GM12864 (cell line): ENCODE measurements around the gene PFKFB3.

Experiments used
- DNase-seq: peaks from one replicate; pipeline ENCODE4 v3.0.0-alpha.2; 2011; ENCODE audit warnings: low read depth
- H3K4me3 ChIP-seq: 2 replicates; pipeline ENCODE4 v1.5.1; 2011; ENCODE audit warnings: mild to moderate bottlenecking, low read depth, low read length, control low read depth
- TF ChIP-seq, protein P1 (sequence below): IDR thresholded peaks from 2 replicates; pipeline ENCODE4 v1.5.1; 2011; ENCODE audit warnings: low read depth, mild to moderate bottlenecking, moderate library complexity, low read length, control low read depth, inconsistent platforms; ENCODE audit errors: missing control alignments

Gene PFKFB3

DNA sequence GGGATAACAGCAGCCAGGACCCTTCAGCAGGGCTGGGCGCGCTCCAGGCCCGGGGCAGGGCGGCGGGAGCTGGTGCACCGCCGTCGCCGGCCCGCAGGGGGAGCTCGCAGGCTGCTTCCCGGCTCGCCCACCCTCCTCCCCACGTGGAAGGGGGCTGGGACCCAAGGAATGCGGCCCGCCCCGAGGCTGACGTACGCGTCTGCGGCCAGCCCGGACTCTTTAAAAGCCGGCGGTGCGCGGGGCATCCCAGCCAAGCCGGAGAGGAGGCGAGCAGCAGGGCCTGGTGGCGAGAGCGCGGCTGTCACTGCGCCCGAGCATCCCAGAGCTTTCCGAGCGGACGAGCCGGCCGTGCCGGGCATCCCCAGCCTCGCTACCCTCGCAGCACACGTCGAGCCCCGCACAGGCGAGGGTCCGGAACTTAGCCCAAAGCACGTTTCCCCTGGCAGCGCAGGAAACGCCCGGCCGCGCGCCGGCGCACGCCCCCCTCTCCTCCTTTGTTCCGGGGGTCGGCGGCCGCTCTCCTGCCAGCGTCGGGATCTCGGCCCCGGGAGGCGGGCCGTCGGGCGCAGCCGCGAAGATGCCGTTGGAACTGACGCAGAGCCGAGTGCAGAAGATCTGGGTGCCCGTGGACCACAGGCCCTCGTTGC is at the start of gene PFKFB3:
Gene PFKFB3, plus strand, starts transcription at position 249 of the 647 bp plus-strand sequence. Its CDS starts 329 bp downstream, at position 578.
- peak within 1 kb of the TSS; percentile 72 for H3K4me3 ChIP-seq
- peak; percentile 53 for DNase-seq
- TF ChIP-seq, protein P1, sequence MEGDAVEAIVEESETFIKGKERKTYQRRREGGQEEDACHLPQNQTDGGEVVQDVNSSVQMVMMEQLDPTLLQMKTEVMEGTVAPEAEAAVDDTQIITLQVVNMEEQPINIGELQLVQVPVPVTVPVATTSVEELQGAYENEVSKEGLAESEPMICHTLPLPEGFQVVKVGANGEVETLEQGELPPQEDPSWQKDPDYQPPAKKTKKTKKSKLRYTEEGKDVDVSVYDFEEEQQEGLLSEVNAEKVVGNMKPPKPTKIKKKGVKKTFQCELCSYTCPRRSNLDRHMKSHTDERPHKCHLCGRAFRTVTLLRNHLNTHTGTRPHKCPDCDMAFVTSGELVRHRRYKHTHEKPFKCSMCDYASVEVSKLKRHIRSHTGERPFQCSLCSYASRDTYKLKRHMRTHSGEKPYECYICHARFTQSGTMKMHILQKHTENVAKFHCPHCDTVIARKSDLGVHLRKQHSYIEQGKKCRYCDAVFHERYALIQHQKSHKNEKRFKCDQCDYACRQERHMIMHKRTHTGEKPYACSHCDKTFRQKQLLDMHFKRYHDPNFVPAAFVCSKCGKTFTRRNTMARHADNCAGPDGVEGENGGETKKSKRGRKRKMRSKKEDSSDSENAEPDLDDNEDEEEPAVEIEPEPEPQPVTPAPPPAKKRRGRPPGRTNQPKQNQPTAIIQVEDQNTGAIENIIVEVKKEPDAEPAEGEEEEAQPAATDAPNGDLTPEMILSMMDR = peak; percentile 82

DNA sequence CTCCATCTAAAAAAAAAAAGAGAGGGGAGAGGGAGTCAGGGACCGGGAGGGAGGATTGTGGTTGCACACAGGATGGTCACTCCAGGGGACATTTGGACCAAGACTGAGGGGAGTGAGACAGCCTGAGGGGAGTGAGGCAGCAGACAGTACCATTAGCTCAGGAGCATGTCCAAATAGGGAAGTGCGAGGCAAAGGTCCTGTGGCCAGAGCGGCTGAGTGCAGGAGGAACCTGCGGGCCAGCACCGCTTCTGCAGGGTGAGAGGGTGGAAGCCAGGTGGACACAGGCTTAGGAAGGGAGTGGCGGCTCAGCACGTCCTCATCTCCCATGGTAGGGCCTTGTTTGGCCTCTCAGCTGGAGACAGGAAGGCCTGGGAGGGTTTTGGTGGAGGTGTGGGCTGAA is 48.9 kb upstream of the PFKFB3 start:
- TF ChIP-seq, protein P1 = no peak
- no peak for DNase-seq

DNA sequence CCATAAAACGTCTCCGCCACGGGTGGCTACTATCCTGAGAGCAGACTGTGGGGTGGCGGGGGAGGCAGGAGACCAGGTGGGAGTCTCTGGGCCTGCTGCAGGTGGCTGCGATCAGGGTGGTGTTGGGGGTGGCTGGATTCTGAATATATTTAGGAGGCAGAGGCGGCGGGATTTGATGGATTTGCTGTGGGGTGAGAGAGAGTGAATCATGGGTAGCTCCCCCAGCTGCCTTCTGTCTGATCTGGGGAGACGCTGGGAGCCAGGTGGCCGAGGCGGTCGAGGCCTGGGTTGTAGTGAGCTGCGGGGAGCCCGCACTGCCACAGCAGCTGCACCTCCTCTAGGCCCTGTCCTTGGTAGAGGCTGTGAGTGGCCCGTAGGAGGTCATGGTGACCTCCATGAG is 48.2 kb upstream of the PFKFB3 start:
- H3K4me3 ChIP-seq = no peak overlapping the region
- no peak for DNase-seq
- TF ChIP-seq, protein P1 = no peak

More for the DNA sequence above, 48.9 kb upstream of the PFKFB3 start:
- no peak overlapping the region for H3K4me3 ChIP-seq

DNA sequence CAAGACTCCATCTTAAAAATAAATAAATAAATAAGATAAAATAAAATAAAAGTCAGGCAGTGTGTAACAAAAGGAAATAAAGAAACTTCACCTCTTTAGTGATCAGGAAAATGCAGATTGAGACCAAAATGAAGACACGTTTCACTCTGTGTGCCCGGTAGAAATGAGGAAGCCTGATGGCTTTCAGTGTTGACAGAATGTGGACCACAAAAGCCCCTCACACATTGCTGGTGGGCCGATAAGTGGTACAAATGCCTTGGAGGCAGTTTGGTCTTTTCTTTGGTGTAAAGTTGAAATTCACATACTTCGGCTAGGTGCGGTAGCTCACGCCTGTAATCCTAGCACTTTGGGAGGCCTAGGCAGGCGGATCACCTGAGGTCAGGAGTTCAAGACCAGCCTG is 44.5 kb upstream of the PFKFB3 start:
- TF ChIP-seq, protein P1 = no peak
- no peak overlapping the region for H3K4me3 ChIP-seq
- no peak for DNase-seq

DNA sequence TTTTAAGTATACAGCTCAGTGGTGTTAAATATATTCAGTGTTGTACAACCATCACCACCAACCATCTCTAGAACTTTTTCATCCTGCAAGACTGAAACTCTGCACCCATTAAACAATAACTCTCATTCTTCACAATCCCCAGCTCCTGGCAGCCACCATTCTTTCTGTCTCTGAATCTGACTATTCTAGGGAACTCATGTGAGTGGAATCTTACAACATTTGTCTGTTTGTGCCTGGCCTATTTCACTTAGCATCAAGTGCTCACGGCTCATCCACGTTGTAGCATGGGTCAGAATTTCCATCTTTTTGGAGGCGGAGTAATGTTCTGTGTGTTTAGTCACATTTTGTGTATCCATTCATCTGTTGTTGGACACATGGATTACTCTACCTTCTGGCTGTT is 40.8 kb upstream of the PFKFB3 start:
- TF ChIP-seq, protein P1 = no peak
- H3K4me3 ChIP-seq = no peak overlapping the region
- DNase-seq = no peak

DNA sequence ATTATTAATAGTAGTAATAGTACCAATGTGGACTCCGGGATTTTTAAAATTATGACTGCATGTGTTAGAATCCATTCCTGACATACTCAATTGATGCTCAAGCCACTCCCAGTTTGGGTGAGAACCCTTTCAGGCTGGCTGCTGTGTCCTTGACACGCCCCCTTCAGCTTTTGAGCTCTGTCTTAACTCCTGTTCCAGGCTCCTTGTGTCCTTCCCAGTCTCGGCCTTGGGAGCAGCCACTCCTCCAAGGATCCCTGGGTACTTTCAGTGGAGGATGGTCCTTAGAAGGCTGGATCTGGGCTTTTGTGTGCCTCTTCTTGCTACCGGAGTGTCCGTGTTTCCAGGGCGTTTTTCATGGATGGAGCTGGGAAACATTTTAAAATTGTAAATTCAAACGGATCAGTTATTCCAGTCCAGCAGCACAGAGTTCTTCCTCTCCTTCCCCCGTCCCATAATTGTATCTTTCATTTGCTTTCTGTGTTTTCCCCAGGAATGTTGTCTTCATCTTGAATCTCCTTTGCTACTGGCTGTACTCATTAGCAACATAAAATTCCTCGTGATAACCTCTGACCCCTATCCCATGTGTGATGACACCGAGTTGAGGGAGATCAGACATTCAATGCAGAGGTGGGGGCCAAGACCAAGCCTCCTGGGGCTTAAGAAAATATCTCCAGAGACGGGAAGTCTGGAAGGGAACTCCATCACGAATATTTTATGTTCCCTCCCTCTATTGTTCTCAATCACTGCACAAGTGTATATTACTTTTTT is 40.0 kb upstream of the PFKFB3 start:
- no peak for DNase-seq
- TF ChIP-seq, protein P1 = no peak
- peak overlapping the region; percentile 57; the same call in 1 of the 2 replicates for H3K4me3 ChIP-seq
